HepG2 (cell line): ENCODE measurements around the gene PSEN1.

Source experiments
- CREB1 ChIP-seq, 2 experiments: fragments of 450-650 bp in 1 of 2; IDR thresholded peaks; 2 replicates each; pipeline ENCODE4 v1.6.1; 2016 to 2017; ENCODE audit warnings: control low read depth in 1 of 2, mild to moderate bottlenecking in 1 of 2, missing compliant biosample characterization in 1 of 2, missing genetic modification characterization in 1 of 2
- HDAC1 ChIP-seq: sonication (generic); formaldehyde crosslinking; IDR thresholded peaks from 2 replicates; pipeline ENCODE4 v1.5.1; 2020; ENCODE audit warnings: mild to moderate bottlenecking, missing genetic modification reagents
- HNF4G ChIP-seq, 2 experiments: sonication (generic) in 1 of 2; formaldehyde crosslinking in 1 of 2; IDR thresholded peaks; 2 replicates each; pipeline versions ENCODE4 v1.4.0 to v1.6.1; 2011 to 2020; ENCODE audit warnings: borderline replicate concordance in 2 of 2, low read depth in 2 of 2, mild to moderate bottlenecking in 2 of 2, low read length in 1 of 2, missing genetic modification reagents in 1 of 2, moderate library complexity in 1 of 2
- HNRNPK ChIP-seq: fragments of 200-400 bp; formaldehyde crosslinking; IDR thresholded peaks from 2 replicates; pipeline ENCODE4 v1.6.1; 2018; ENCODE audit warnings: low read length, low read depth, moderate library complexity, mild to moderate bottlenecking; ENCODE audit not compliant: poor library complexity, severe bottlenecking
- POLR2AphosphoS5 ChIP-seq: IDR thresholded peaks from 2 replicates; pipeline ENCODE4 v1.6.1; 2012; ENCODE audit warnings: low read depth, low read length
- SP1 ChIP-seq, 2 experiments: fragments of 450-650 bp in 1 of 2; sonication (generic) in 1 of 2; formaldehyde crosslinking in 1 of 2; IDR thresholded peaks; 2 replicates each; pipeline versions ENCODE4 v1.4.0 to v1.6.1; 2016 to 2020; ENCODE audit warnings: missing genetic modification reagents in 1 of 2
- TF ChIP-seq, protein P1 (sequence below): IDR thresholded peaks from 2 replicates; pipeline ENCODE4 v1.6.1; 2012; ENCODE audit warnings: low read depth, low read length, improper control_type of control experiment
- TF ChIP-seq, protein P2 (sequence below): IDR thresholded peaks from 2 replicates; pipeline ENCODE4 v1.6.1; 2016; ENCODE audit warnings: low read depth, missing genetic modification reagents, missing compliant biosample characterization
- TF ChIP-seq, protein P3 (sequence below): IDR thresholded peaks from 2 replicates; pipeline ENCODE4 v1.6.1; 2016; ENCODE audit warnings: low read depth

GRCh38 chr14:73172500-73172899 lies 36.2 kb downstream of the PSEN1 start:
- TF ChIP-seq, protein P1, sequence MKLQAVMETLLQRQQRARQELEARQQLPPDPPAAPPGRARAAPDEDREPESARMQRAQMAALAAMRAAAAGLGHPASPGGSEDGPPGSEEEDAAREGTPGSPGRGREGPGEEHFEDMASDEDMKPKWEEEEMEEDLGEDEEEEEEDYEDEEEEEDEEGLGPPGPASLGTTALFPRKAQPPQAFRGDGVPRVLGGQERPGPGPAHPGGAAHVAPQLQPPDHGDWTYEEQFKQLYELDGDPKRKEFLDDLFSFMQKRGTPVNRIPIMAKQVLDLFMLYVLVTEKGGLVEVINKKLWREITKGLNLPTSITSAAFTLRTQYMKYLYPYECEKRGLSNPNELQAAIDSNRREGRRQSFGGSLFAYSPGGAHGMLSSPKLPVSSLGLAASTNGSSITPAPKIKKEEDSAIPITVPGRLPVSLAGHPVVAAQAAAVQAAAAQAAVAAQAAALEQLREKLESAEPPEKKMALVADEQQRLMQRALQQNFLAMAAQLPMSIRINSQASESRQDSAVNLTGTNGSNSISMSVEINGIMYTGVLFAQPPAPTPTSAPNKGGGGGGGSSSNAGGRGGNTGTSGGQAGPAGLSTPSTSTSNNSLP = no peak
- TF ChIP-seq, protein P2, sequence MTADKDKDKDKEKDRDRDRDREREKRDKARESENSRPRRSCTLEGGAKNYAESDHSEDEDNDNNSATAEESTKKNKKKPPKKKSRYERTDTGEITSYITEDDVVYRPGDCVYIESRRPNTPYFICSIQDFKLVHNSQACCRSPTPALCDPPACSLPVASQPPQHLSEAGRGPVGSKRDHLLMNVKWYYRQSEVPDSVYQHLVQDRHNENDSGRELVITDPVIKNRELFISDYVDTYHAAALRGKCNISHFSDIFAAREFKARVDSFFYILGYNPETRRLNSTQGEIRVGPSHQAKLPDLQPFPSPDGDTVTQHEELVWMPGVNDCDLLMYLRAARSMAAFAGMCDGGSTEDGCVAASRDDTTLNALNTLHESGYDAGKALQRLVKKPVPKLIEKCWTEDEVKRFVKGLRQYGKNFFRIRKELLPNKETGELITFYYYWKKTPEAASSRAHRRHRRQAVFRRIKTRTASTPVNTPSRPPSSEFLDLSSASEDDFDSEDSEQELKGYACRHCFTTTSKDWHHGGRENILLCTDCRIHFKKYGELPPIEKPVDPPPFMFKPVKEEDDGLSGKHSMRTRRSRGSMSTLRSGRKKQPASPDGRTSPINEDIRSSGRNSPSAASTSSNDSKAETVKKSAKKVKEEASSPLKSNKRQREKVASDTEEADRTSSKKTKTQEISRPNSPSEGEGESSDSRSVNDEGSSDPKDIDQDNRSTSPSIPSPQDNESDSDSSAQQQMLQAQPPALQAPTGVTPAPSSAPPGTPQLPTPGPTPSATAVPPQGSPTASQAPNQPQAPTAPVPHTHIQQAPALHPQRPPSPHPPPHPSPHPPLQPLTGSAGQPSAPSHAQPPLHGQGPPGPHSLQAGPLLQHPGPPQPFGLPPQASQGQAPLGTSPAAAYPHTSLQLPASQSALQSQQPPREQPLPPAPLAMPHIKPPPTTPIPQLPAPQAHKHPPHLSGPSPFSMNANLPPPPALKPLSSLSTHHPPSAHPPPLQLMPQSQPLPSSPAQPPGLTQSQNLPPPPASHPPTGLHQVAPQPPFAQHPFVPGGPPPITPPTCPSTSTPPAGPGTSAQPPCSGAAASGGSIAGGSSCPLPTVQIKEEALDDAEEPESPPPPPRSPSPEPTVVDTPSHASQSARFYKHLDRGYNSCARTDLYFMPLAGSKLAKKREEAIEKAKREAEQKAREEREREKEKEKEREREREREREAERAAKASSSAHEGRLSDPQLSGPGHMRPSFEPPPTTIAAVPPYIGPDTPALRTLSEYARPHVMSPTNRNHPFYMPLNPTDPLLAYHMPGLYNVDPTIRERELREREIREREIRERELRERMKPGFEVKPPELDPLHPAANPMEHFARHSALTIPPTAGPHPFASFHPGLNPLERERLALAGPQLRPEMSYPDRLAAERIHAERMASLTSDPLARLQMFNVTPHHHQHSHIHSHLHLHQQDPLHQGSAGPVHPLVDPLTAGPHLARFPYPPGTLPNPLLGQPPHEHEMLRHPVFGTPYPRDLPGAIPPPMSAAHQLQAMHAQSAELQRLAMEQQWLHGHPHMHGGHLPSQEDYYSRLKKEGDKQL (CRISPR knock-in tag) = no peak
- TF ChIP-seq POLR2AphosphoS5 (no peak), CREB1 (IDR thresholded peaks at IDR 0.05) (no peak), CREB1 (CRISPR knock-in tag; IDR thresholded peaks at IDR 0.05) (no peak), HNRNPK (no peak), HDAC1 (CRISPR knock-in tag) (no peak), SP1 (IDR thresholded peaks at IDR 0.05) (no peak), SP1 (CRISPR knock-in tag; IDR thresholded peaks at IDR 0.05) (no peak), HNF4G (IDR thresholded peaks at IDR 0.05; ENCODE audit: borderline replicate concordance, low read depth, low read length) (no peak), HNF4G (CRISPR knock-in tag; IDR thresholded peaks at IDR 0.05; ENCODE audit: borderline replicate concordance, low read depth) (no peak)
- TF ChIP-seq, protein P3, sequence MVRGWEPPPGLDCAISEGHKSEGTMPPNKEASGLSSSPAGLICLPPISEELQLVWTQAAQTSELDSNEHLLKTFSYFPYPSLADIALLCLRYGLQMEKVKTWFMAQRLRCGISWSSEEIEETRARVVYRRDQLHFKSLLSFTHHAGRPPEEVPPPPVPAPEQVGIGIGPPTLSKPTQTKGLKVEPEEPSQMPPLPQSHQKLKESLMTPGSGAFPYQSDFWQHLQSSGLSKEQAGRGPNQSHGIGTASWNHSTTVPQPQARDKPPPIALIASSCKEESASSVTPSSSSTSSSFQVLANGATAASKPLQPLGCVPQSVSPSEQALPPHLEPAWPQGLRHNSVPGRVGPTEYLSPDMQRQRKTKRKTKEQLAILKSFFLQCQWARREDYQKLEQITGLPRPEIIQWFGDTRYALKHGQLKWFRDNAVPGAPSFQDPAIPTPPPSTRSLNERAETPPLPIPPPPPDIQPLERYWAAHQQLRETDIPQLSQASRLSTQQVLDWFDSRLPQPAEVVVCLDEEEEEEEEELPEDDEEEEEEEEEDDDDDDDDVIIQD (CRISPR knock-in tag) = no peak
